Measurements from ENCODE around the gene SNAP91.

SNAP91 gene

DNA sequence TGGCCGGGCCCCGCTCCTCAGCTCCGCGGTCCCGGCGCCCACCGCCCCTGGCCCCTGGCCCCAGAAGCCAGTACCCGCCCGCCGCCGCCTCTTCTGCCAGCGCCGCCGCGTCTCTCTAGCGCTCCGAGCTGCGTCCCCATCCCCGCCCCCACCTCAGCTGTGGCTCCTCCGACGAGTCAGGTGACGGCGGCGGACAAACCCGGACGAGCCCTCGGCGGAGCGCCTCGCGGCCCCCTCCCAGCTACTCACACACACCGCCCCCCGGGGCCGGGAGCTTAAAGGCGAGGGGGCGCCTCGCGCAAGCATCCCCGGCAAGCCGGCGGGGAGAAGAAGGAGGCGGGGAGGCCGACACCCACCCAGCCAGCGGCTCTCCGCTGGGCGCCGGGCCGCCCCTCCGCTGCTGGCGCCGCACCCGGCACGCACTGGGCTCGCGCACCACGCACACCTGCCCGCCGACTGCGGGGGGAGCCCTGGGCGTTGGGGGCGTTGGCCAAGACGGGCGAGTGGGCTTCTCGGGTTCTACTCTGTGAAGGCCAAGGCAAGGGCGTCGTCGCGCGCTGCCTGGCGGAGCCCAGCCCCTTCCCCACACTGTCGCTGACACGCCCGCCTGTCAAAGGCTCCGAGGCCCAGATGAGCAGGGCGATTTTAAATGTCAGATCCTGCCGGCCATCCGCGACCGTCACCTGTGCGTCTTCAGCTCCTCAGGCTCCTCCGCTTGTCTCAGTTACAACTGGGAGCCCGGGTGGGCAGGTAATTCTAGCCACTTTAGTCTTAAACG lies at the start of gene SNAP91:
Gene SNAP91 (minus strand): TSS at position 132 of the 778 bp plus-strand sequence. CDS start 1,174 bp downstream, outside the sequence.
- no peaks in the 10 kb centered on the region for H3K9me2 ChIP-seq (ENCODE audit: low read depth, low read length)
- no peaks in the 10 kb centered on the region for H4K20me1 ChIP-seq (ENCODE audit: insufficient read depth, low read length)
- H3K9me3 ChIP-seq (ENCODE audit: low read length), result no peaks in the 10 kb centered on the region
- peaks cover 4% of the 10 kb centered on the region; the same call in 1 of the 2 replicates for H3K79me2 ChIP-seq (ENCODE audit: insufficient read depth, low read length)
- no peaks in the 10 kb centered on the region for H3F3A ChIP-seq (ENCODE audit: insufficient read depth, low read length)
- no peak within 1 kb of the TSS for H3K27ac ChIP-seq (ENCODE audit: low read depth, low read length, poor library complexity, severe bottlenecking)
- H3K9ac ChIP-seq (ENCODE audit: low read length), result no peak within 1 kb of the TSS
- H3K4me3 ChIP-seq (ENCODE audit: low read depth, low read length, poor library complexity, severe bottlenecking), result no peak within 1 kb of the TSS
- no peaks in the 10 kb centered on the region for H3K27me3 ChIP-seq (ENCODE audit: insufficient read depth, low read length)
- TF ChIP-seq, protein P1, sequence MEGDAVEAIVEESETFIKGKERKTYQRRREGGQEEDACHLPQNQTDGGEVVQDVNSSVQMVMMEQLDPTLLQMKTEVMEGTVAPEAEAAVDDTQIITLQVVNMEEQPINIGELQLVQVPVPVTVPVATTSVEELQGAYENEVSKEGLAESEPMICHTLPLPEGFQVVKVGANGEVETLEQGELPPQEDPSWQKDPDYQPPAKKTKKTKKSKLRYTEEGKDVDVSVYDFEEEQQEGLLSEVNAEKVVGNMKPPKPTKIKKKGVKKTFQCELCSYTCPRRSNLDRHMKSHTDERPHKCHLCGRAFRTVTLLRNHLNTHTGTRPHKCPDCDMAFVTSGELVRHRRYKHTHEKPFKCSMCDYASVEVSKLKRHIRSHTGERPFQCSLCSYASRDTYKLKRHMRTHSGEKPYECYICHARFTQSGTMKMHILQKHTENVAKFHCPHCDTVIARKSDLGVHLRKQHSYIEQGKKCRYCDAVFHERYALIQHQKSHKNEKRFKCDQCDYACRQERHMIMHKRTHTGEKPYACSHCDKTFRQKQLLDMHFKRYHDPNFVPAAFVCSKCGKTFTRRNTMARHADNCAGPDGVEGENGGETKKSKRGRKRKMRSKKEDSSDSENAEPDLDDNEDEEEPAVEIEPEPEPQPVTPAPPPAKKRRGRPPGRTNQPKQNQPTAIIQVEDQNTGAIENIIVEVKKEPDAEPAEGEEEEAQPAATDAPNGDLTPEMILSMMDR (IDR thresholded peaks at IDR 0.05; ENCODE audit: low read length), result no peak
- no peak for TF ChIP-seq EZH2 (IDR thresholded peaks at IDR 0.05; ENCODE audit: borderline replicate concordance, low read length)
- H3K4me2 ChIP-seq (ENCODE audit: low read length), result no peak within 1 kb of the TSS
- no peaks in the 10 kb centered on the region for H3K36me3 ChIP-seq (ENCODE audit: insufficient read depth, low read length)
- H3K4me1 ChIP-seq (ENCODE audit: insufficient read depth, low read length, severe bottlenecking), result no peaks in the 10 kb centered on the region
- no peak within 1 kb of the TSS for H2AFZ ChIP-seq (ENCODE audit: low read length)

- Histone ChIP-seq H3F3A (ENCODE audit: insufficient read depth, low read length) (no peaks in the 10 kb centered on the region), H3K9me2 (ENCODE audit: low read depth, low read length) (no peaks in the 10 kb centered on the region), H2AFZ (ENCODE audit: low read length) (no peak overlapping the region), H3K27me3 (ENCODE audit: insufficient read depth, low read length) (no peaks in the 10 kb centered on the region), H3K4me2 (ENCODE audit: low read length) (no peak overlapping the region), H3K4me3 (ENCODE audit: low read depth, low read length, poor library complexity, severe bottlenecking) (no peak overlapping the region), H3K4me1 (ENCODE audit: insufficient read depth, low read length, severe bottlenecking) (no peaks in the 10 kb centered on the region), H3K36me3 (ENCODE audit: insufficient read depth, low read length) (no peaks in the 10 kb centered on the region), H4K20me1 (ENCODE audit: insufficient read depth, low read length) (no peaks in the 10 kb centered on the region), H3K27ac (ENCODE audit: low read depth, low read length, poor library complexity, severe bottlenecking) (no peak overlapping the region), H3K79me2 (ENCODE audit: insufficient read depth, low read length) (no peaks in the 10 kb centered on the region), H3K9ac (ENCODE audit: low read length) (no peak overlapping the region), H3K9me3 (ENCODE audit: low read length) (peaks cover 3% of the 10 kb centered on the region; the same call in 1 of the 2 replicates)
- TF ChIP-seq, protein P1 (IDR thresholded peaks at IDR 0.05; ENCODE audit: low read length), result no peak
- TF ChIP-seq EZH2 (IDR thresholded peaks at IDR 0.05; ENCODE audit: borderline replicate concordance, low read length), result no peak
Observed at GRCh38 chr6:83758533-83758932, 49.6 kb upstream of the SNAP91 start.

DNA sequence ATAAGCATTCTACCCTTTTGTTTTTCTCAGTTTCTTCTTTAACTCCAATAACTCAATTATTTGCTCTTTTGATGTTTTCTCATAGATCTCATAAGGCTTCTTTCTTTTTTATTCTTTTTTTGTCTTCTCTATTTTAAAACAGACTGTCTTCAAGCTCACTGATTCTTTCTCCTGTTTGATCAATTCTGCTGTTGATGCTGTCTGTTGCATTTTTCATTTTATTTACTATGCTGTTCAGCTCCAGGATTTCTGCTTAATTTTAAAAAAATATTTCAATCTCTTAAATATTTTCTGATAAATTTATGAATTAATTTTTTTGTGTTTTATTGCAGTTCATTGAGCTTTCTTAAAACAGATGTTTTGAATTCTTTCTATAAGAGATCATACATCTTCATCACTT lies 48.1 kb upstream of the SNAP91 start:
- Histone ChIP-seq H3K4me2 (ENCODE audit: low read length) (no peak overlapping the region), H3K9ac (ENCODE audit: low read length) (no peak overlapping the region), H3K27ac (ENCODE audit: low read depth, low read length, poor library complexity, severe bottlenecking) (no peak overlapping the region), H3F3A (ENCODE audit: insufficient read depth, low read length) (no peaks in the 10 kb centered on the region), H3K27me3 (ENCODE audit: insufficient read depth, low read length) (no peaks in the 10 kb centered on the region), H3K4me1 (ENCODE audit: insufficient read depth, low read length, severe bottlenecking) (no peaks in the 10 kb centered on the region), H3K9me2 (ENCODE audit: low read depth, low read length) (no peaks in the 10 kb centered on the region), H3K79me2 (ENCODE audit: insufficient read depth, low read length) (no peaks in the 10 kb centered on the region), H3K9me3 (ENCODE audit: low read length) (peaks cover 3% of the 10 kb centered on the region; the same call in 1 of the 2 replicates), H4K20me1 (ENCODE audit: insufficient read depth, low read length) (no peaks in the 10 kb centered on the region), H3K4me3 (ENCODE audit: low read depth, low read length, poor library complexity, severe bottlenecking) (no peak overlapping the region), H3K36me3 (ENCODE audit: insufficient read depth, low read length) (no peaks in the 10 kb centered on the region), H2AFZ (ENCODE audit: low read length) (no peak overlapping the region)
- no peak for TF ChIP-seq EZH2 (IDR thresholded peaks at IDR 0.05; ENCODE audit: borderline replicate concordance, low read length)
- TF ChIP-seq, protein P1 (IDR thresholded peaks at IDR 0.05; ENCODE audit: low read length), result no peak

Measured in OCI-LY1 (cell line).